SK-N-SH (cell line): Measurements from ENCODE around the gene TTC39B. TPM values are rescaled to one million over a fixed set of nuclear protein-coding genes. Genes with fewer than 3 reads are reported as not detected.

ENCODE experiments used
- CTCF ChIA-PET: fragments of 300-600, 350-600 bp; formaldehyde crosslinking; extraction: SDS; loops from one replicate; lab custom pipeline; 2021; lab: Yijun Ruan, JAX
- POLR2A ChIA-PET: fragments of 350-600 bp; sonication (Branson Sonifier 250); formaldehyde crosslinking; extraction: SDS; loops from one replicate; lab custom pipeline; 2020; ENCODE audit warnings: antibody characterized with exemption, inconsistent platforms; lab: Yijun Ruan, JAX
- DNase-seq: peaks from one replicate; pipeline ENCODE4 v3.0.0; 2012
- H2AFZ ChIP-seq: fragments of 200-600 bp; sonication (generic); 2 replicates; pipeline ENCODE4 v1.8.1; 2016; ENCODE audit warnings: antibody characterized with exemption, mild to moderate bottlenecking, low read depth
- H3F3A ChIP-seq: fragments of 200-600 bp; sonication (generic); replicated peaks from 2 replicates; pipeline ENCODE3; 2016; ENCODE audit warnings: antibody characterized with exemption, mild to moderate bottlenecking; ENCODE audit not compliant: insufficient read depth
- H3K27ac ChIP-seq, 2 experiments: fragments of 200-500 bp in 1 of 2; fragments of 200-600 bp in 1 of 2; sonication (Bioruptor generic) in 1 of 2; sonication (generic), shearing (Covaris generic) in 1 of 2; 2 replicates each; pipeline versions ENCODE4 v1.5.1 to v1.6.1; 2014 to 2016; ENCODE audit warnings: low read depth in 2 of 2, inconsistent platforms in 1 of 2, low read length in 1 of 2, mild to moderate bottlenecking in 1 of 2, mixed read lengths in 1 of 2
- H3K27me3 ChIP-seq: fragments of 200-600 bp; sonication (generic), shearing (Covaris generic); 2 replicates; pipeline ENCODE4 v1.6.1; 2016; ENCODE audit warnings: mixed run types; ENCODE audit not compliant: insufficient read depth
- H3K36me3 ChIP-seq, 2 experiments: fragments of 200-500 bp in 1 of 2; fragments of 200-600 bp in 1 of 2; sonication (Bioruptor generic) in 1 of 2; sonication (generic) in 1 of 2; replicated peaks in 1 of 2; 2 replicates each; pipeline versions ENCODE3 to v1.5.1; 2014 to 2016; ENCODE audit warnings: low read length in 1 of 2, mild to moderate bottlenecking in 1 of 2; ENCODE audit not compliant: insufficient read depth in 2 of 2, control insufficient read depth in 1 of 2
- H3K4me1 ChIP-seq, 2 experiments: fragments of 200-500 bp in 1 of 2; fragments of 200-600 bp in 1 of 2; sonication (Bioruptor generic) in 1 of 2; sonication (generic), shearing (Covaris generic) in 1 of 2; 2 replicates each; pipeline versions ENCODE4 v1.5.1 to v1.6.1; 2014 to 2016; ENCODE audit warnings: low read depth in 1 of 2, low read length in 1 of 2, mixed run types in 1 of 2; ENCODE audit not compliant: insufficient read depth in 2 of 2, control insufficient read depth in 1 of 2
- H3K4me2 ChIP-seq: fragments of 200-600 bp; sonication (generic), shearing (Covaris generic); 2 replicates; pipeline ENCODE4 v1.6.1; 2017; ENCODE audit warnings: mixed run types
- H3K4me3 ChIP-seq, 2 experiments: fragments of 200-500 bp in 1 of 2; fragments of 200-600 bp in 1 of 2; sonication (Bioruptor generic) in 1 of 2; sonication (generic), shearing (Covaris generic) in 1 of 2; 2 replicates each; pipeline versions ENCODE4 v1.5.1 to v1.8.1; 2014 to 2016; ENCODE audit warnings: low read depth in 2 of 2, inconsistent platforms in 1 of 2, low read length in 1 of 2, mild to moderate bottlenecking in 1 of 2, mixed read lengths in 1 of 2, moderate library complexity in 1 of 2
- H3K79me2 ChIP-seq: fragments of 200-600 bp; sonication (generic); 2 replicates; pipeline ENCODE4 v1.8.1; 2017; ENCODE audit warnings: mild to moderate bottlenecking; ENCODE audit not compliant: insufficient read depth
- H3K9ac ChIP-seq: fragments of 200-600 bp; sonication (generic); 2 replicates; pipeline ENCODE4 v1.6.1; 2017; ENCODE audit warnings: mixed run types
- H3K9me2 ChIP-seq: fragments of 200-600 bp; sonication (generic); 2 replicates; pipeline ENCODE4 v1.6.1; 2017; ENCODE audit warnings: mixed run types
- H3K9me3 ChIP-seq: fragments of 200-600 bp; sonication (generic); 2 replicates; pipeline ENCODE4 v1.6.1; 2017; ENCODE audit warnings: mixed run types, mild to moderate bottlenecking, moderate library complexity
- H4K20me1 ChIP-seq: fragments of 200-600 bp; sonication (generic); 2 replicates; pipeline ENCODE4 v1.6.1; 2017; ENCODE audit warnings: mild to moderate bottlenecking, mixed run types; ENCODE audit not compliant: insufficient read depth
- FOSL2 ChIP-seq: IDR thresholded peaks from 2 replicates; pipeline ENCODE4 v1.4.0; 2012; ENCODE audit warnings: low read depth, mild to moderate bottlenecking, moderate library complexity, borderline replicate concordance
- FOXJ3 ChIP-seq: sonication (generic); formaldehyde crosslinking; IDR thresholded peaks from 2 replicates; pipeline ENCODE4 v1.5.1; 2020; ENCODE audit warnings: mild to moderate bottlenecking, missing genetic modification reagents
- FOXM1 ChIP-seq: IDR thresholded peaks from 2 replicates; pipeline ENCODE4 v1.4.0; 2012; ENCODE audit warnings: low read depth, mild to moderate bottlenecking
- GABPA ChIP-seq: IDR thresholded peaks from 2 replicates; pipeline ENCODE4 v1.4.0; 2012; ENCODE audit warnings: low read depth, mild to moderate bottlenecking
- MEF2A ChIP-seq: IDR thresholded peaks from 2 replicates; pipeline ENCODE4 v1.4.0; 2012; ENCODE audit warnings: low read depth, borderline replicate concordance
- MXI1 ChIP-seq: IDR thresholded peaks from 2 replicates; pipeline ENCODE4 v1.6.1; 2012; ENCODE audit warnings: mild to moderate bottlenecking, low read depth, low read length, improper control_type of control experiment
- NFIC ChIP-seq: IDR thresholded peaks from 2 replicates; pipeline ENCODE4 v1.4.0; 2012; ENCODE audit warnings: borderline replicate concordance
- POLR2AphosphoS5 ChIP-seq: IDR thresholded peaks from 2 replicates; pipeline ENCODE4 v1.6.1; 2012; ENCODE audit warnings: low read depth, low read length
- RCOR1 ChIP-seq: fragments of 150-350 bp; IDR thresholded peaks from 2 replicates; pipeline ENCODE4 v1.6.1; 2017; ENCODE audit warnings: antibody characterized with exemption, low read length
- REST ChIP-seq: IDR thresholded peaks from 2 replicates; pipeline ENCODE4 v1.6.1; 2012; ENCODE audit warnings: mild to moderate bottlenecking, low read depth, low read length, moderate library complexity
- RFX5 ChIP-seq: IDR thresholded peaks from 2 replicates; pipeline ENCODE4 v1.6.1; 2012; ENCODE audit warnings: mild to moderate bottlenecking, improper control_type of control experiment, low read length
- RXRA ChIP-seq: IDR thresholded peaks from 2 replicates; pipeline ENCODE4 v1.4.0; 2012; ENCODE audit warnings: low read depth, mild to moderate bottlenecking, borderline replicate concordance
- SIN3A ChIP-seq: IDR thresholded peaks from 2 replicates; pipeline ENCODE4 v1.6.1; 2012; ENCODE audit warnings: low read depth, mild to moderate bottlenecking, low read length, moderate library complexity, borderline replicate concordance
- TCF12 ChIP-seq: IDR thresholded peaks from 2 replicates; pipeline ENCODE4 v1.4.0; 2012
- TEAD4 ChIP-seq: IDR thresholded peaks from 2 replicates; pipeline ENCODE4 v1.4.0; 2012; ENCODE audit warnings: mild to moderate bottlenecking, borderline replicate concordance; ENCODE audit not compliant: insufficient read depth
- YY1 ChIP-seq: IDR thresholded peaks from 2 replicates; pipeline ENCODE4 v1.4.0; 2012; ENCODE audit warnings: low read depth, mild to moderate bottlenecking
- WGBS: methylation state at CpG from one replicate; pipeline ENCODE4 v1.1.6; 2017; ENCODE audit warnings: low lambda C conversion rate; 5-methylcytosine and 5-hydroxymethylcytosine counted together
- polyA plus RNA-seq, 3 experiments: library from polyadenylated mRNA; depleted of rRNA; stranded (reverse); fragments of >200 nt; gene quantifications; 2 replicates each; pipeline ENCODE4 v1.2.3, GENCODE V29; 2012
- TF ChIP-seq, protein P1 (sequence below): fragments of 150-350 bp; IDR thresholded peaks from 2 replicates; pipeline ENCODE4 v1.6.1; 2016; ENCODE audit warnings: mild to moderate bottlenecking, low read depth, low read length

Gene TTC39B
- polyA plus RNA-seq, 1 of the 3 experiments (the other 2 are of a cell fraction) = 0.54 TPM

DNA sequence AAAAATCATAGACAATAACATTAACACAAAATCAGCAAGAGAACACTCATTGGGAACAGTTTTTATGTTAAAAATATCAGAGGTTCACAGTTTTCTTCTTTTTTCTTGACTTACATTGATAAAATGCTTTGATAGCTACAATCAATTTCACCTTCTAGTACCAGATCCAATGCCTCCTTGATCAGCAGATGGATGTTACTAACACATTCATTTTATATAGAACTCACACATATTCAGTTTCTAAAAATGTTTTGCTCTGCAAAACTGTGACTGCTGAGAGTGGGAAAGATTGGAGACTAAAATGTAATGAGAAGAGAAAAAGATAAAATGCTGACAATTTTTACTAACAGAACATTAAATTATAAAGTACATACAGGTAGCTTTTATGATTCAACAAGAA is 143.1 kb downstream of the TTC39B start (continued):
- TF ChIP-seq RFX5 = no peak

GRCh38 chr9:15161753-15162152 is 145.3 kb downstream of the TTC39B start:
- H3K4me2 ChIP-seq = no peak overlapping the region
- WGBS = 85% methylated on average over 5 of the region's 5 CpGs
- TF ChIP-seq MEF2A (no peak), GABPA (no peak), NFIC (no peak), FOXM1 (no peak), REST (no peak), FOSL2 (no peak), SIN3A (no peak), FOXJ3 (CRISPR knock-in tag) (no peak)
- TF ChIP-seq, protein P1, sequence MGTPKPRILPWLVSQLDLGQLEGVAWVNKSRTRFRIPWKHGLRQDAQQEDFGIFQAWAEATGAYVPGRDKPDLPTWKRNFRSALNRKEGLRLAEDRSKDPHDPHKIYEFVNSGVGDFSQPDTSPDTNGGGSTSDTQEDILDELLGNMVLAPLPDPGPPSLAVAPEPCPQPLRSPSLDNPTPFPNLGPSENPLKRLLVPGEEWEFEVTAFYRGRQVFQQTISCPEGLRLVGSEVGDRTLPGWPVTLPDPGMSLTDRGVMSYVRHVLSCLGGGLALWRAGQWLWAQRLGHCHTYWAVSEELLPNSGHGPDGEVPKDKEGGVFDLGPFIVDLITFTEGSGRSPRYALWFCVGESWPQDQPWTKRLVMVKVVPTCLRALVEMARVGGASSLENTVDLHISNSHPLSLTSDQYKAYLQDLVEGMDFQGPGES = no peak
- TF ChIP-seq, all 33 proteins: peak for 0
- Histone ChIP-seq H3K4me3 (no peak overlapping the region), H3K9me2 (no peaks in the 10 kb centered on the region), H3K4me1 (no peaks in the 10 kb centered on the region; a peak in 1 of 4 replicates), H3K79me2 (no peaks in the 10 kb centered on the region), H3F3A (no peaks in the 10 kb centered on the region), H3K36me3 (no peaks in the 10 kb centered on the region), H2AFZ (no peak overlapping the region), H3K27me3 (no peaks in the 10 kb centered on the region), H3K9ac (no peak overlapping the region), H3K9me3 (no peaks in the 10 kb centered on the region), H3K27ac (no peak overlapping the region), H4K20me1 (no peaks in the 10 kb centered on the region)
- ChIA-PET CTCF (no interaction called here), POLR2A (no interaction called here)
- DNase-seq = no peak

DNA sequence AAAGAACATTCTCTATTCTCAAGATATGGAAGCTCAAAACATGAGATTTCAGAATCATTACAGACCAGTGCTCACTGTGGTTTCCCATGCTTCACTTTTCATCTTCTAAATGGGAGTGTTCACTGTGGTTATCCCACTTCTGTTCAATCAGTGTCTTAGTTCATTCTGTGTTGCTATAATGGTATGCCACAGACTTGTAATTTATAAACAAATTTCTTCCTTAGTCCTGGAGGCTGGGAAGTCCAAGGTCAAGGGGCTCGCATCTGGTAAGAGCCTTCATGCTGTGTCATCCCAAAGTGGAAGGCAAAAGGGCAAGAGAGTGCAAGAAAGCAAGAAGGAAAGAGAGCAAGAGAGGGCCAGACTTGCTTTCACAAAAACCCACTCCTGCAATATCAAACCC is 146.3 kb downstream of the TTC39B start:
- no peaks in the 10 kb centered on the region for H3K79me2 ChIP-seq
- POLR2A ChIA-PET = no interaction called here
- H3K4me2 ChIP-seq = no peak overlapping the region
- CTCF ChIA-PET = no interaction called here
- no peak for DNase-seq
- no peaks in the 10 kb centered on the region for H3K27me3 ChIP-seq
- WGBS = 33% methylated on average over 1 of the region's 1 CpG
- H3K4me1 ChIP-seq = peaks cover 3% of the 10 kb centered on the region in 2 experiments; a peak in 3 of 4 replicates
- no peaks in the 10 kb centered on the region for H3F3A ChIP-seq
- no peaks in the 10 kb centered on the region for H4K20me1 ChIP-seq
- H3K27ac ChIP-seq = no peak overlapping the region
- no peaks in the 10 kb centered on the region for H3K9me2 ChIP-seq
- no peak overlapping the region for H3K4me3 ChIP-seq
- no peaks in the 10 kb centered on the region for H3K36me3 ChIP-seq
- no peak overlapping the region for H2AFZ ChIP-seq
- H3K9me3 ChIP-seq = no peaks in the 10 kb centered on the region
- H3K9ac ChIP-seq = no peak overlapping the region
- TF ChIP-seq TCF12 = no peak
- TF ChIP-seq REST = no peak
- TF ChIP-seq MXI1 = no peak
- TF ChIP-seq FOXJ3 (CRISPR knock-in tag) = no peak
- TF ChIP-seq TEAD4 = no peak
- no peak for TF ChIP-seq POLR2AphosphoS5
- no peak for TF ChIP-seq RCOR1
- no peak for TF ChIP-seq YY1
- TF ChIP-seq RXRA = no peak
- TF ChIP-seq, protein P1 = no peak
